HG03439 (cell line): ENCODE results near the gene ABCC8.

ENCODE experiments used
- ATAC-seq: cut with Tn5 transposase; IDR thresholded peaks from one replicate; pipeline ENCODE4 v1.9.1; 2021; ENCODE audit warnings: mild to moderate bottlenecking, moderate library complexity; ENCODE audit not compliant: unreplicated experiment

ABCC8 gene

DNA sequence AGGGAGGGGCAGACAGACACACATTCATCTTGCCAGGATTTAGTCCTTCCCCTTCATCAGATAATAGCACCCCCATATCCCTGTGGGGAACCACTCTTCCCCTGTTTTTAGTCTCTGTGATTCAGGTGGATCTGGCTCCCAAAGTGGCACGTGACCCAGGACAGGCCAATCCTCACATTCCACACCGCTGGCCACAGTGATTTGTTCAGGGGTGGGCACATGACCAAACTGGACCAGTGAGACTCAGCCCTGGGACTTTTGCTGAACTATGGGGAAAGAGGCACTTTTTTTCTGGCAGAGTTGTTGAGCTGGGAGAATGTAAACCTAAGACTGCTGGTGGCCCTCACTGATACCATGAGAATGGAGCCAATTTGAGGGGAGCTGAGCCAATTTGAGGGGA lies 69.1 kb downstream of the ABCC8 start:
- ATAC-seq: no peak

DNA sequence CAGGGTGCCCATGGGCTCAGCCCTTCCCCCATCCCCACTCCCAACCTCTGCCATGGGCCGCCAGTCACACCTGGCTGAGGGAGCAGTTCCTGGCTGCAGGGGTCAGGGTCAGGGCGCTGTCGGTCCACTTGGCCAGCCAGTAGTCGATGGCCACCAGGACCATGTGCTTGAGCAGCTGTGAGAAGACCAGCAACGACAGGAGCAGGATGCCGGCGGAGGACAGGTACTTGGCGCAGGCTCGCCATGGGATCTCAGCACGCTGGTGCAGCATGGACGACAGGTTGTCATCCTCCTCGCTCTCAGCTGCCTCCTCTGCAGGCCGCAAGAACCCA lies 69.9 kb downstream of the ABCC8 start:
- no peak for ATAC-seq

DNA sequence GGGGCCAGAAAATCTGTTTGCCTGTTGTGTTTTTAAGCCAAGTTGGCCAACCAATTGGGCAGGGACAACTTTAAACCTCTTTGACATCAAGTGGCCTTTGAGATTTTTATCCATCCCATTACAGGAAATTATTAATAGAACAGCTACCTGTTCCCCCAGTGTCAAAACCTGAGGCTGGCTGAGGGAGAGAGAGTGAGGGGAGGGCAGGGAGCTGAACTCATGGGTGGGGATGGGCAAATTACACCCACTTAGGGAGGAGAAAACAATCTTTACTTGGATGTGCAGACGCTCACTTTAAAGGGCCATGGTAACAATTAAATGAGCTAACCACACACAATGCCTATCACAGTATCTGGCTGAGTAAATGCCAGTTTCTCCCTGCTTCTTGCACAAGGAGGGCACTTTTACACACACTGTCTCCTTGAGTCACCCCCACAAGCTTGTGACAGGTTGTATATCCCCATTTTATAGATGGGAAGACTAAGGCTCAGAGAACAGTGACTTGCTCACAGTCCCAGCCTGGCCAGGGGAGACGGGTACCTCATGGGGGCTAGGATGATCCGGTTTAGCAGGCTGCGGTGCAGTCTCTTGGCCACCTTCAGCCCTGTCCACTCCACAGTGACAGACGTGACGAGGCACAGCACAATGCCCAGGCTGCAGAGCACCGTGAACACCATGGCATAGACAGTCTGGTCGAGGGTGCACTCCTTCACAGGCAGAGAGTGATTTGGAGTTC lies 70.4 kb downstream of the ABCC8 start:
- no peak for ATAC-seq

DNA sequence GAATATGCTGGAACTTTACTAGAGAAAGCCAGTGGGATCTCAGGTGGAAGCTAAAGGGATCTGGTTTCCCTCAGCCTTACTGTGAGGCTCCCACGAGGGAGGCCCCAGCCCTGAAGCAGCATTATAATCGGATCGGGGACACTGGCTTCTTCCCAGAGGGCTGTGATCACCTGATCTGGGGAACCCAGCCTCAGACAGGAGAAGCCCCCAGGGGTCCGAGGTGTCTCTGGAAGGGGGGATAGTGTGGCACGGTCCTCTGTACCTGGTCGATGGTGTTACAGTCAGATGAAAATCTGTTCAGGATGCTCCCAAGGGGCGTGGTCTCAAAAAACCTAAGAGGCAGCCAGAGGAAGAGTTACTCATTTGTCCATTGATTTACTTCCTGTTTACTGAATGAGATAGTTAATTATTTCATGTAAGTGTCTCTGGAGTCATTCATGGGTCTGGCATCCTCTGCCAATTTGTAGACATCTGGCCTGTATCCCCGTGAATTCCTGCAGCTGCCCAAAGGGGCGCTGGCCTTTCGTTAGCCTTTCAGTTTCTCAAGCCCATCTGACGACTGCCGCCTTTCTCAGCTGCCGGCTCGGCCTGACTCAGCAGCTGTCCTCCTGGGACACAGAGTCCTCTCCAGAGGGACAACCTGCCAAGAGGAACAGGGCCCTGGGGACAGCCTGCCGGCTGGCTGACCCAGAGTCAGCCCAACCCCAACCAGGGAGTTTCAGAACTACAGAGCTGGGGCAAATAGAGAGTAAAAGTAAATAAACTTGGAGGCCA lies 71.2 kb downstream of the ABCC8 start:
- no peak for ATAC-seq

DNA sequence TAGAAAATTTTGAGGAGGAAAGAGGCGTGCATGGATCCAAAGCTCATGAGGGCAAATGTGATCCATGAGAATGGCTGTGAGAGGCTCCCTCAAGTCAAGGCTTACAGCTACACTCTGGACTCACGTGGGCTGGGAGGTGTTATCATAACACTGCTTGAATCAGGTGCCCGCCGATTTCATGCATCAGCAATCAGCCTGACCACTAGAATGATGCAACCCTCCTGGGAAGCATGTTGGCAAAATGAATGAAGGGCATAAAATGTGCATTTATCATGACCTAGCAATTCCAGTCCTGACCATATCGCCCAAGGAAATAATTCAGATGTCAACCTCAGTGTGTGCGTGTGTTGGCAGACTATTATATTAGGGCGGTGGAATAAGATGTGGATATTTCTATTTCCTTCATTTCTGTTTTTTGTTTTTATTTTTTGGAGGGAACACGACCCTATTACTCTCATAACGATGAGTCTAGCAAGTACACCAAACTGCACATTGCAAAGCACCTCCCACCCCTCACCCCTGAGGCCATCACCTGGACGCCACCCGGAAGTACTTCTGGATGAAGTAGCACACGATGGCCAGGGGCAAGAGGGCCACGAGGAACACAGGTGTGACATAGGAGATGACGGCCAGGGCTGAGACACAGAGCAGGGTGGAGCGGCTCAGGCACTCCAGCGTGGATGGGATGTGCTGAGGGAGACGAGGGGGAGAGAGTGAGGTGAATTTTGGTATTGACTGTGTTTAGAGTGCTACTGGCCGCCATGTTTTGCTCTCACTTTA lies 72.5 kb downstream of the ABCC8 start:
- no peak for ATAC-seq

DNA sequence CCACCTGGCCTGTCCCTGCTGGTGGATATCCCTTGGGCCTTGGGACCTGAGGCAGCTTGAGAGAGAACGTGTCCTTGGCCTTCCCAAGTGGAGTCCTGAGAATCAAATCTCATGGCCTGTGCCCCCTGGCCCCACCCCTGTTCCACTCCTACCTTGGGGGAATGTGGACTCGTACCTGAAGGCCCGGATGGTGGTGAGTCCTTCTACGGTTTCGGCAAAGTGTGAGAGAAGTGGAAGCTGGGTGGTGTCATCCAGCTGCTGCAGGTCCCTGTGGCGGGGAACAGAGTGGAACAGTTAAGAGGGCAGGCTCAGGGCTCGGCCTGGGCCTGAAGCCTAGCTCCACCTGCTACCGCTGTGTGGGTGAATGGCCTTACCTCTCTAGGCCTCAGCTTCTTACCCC lies 74.2 kb downstream of the ABCC8 start:
- ATAC-seq: no peak

DNA sequence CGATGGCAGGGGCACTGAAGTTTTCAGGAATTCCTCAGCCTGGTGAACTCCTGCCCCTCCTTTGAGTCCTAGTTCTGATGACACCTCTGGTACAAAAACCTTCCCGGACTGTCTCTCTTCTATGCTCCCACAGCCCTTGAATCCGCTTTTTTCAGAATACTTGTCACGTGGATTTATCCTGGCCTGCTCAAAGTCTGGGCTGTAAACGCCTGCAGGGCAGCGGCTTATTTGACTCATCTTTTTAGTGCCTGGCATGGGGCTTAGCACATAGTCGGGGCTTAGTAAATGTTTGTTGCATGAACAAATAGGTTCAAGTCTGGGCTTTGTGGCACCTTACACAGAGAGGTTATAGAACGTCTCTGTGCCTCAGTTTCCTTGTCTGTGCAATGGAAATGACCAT lies 74.8 kb downstream of the ABCC8 start:
- ATAC-seq: no peak

DNA sequence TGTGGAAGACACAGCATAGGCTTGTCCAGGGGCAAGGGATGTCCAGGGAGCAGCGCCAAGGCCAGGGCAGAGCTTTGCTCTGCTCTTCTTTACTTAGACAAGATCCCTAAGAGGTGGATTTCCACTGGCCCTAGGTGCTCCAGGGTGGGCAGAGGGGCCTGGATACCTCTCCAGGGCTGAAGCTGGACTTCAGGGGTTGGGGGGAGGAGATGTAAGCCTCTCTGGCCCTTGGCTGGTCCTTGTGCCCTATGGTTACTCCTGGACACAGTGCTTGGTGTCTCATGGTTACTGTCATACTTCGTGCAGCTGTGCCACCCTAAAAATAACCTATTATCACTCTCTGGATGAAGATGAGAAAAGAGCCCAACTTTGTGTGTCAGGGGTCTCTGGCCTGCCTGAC lies 75.3 kb downstream of the ABCC8 start:
- no peak for ATAC-seq

DNA sequence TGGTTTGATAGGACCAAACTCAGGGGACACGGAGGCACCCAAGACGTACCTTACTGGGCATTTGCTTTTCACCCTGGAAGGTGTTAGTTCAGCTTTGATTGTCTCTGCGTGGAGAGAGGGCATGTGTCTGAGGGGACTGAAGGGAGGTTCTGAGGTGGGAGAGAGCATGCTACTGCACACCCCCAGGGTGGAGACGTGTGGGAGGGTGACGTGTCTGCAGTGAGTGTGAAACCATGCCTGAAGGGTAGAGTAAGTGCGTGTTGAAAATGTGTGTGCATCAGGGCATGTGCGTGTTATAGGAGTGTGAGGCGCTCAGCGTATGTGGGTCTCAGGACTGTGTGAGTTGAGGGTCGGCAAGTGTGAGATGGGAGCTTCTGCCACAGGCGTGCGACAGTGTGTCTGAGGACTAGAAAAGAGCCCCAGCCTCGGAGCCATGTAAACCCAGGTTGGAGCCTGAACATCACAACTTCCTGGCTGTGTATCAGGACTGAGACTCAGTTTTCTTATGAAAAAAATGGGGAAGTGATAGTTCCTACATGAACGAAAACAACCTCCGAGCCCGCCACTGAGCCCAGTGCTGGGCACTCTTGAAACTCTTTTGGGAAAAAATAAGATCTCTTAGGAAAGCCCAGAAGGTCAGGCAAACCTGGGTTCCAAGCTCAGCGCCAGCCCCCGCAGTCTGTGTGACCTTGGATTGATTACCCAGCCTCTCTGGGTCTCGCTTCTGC lies 76.4 kb downstream of the ABCC8 start:
- ATAC-seq: peak; percentile 61

DNA sequence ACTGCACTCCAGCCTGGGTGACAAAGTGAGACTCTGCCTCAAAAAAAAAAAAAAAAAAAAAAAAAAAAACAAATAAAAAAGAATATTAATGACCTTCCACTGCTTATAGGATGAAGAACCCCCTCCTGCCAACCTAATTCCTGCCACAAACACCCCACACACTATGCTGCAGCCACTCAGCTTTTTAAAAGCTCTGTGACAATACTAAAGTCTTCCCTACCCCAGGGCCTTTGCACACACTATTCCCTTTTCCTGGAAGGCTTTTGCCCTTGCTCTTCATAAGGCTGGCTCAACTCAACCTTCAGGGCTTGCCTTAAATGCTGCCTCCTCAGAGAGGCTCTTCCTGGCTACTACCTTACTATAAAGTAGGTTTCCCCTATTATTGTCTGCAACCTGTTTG lies 77.4 kb downstream of the ABCC8 start:
- no peak for ATAC-seq

DNA sequence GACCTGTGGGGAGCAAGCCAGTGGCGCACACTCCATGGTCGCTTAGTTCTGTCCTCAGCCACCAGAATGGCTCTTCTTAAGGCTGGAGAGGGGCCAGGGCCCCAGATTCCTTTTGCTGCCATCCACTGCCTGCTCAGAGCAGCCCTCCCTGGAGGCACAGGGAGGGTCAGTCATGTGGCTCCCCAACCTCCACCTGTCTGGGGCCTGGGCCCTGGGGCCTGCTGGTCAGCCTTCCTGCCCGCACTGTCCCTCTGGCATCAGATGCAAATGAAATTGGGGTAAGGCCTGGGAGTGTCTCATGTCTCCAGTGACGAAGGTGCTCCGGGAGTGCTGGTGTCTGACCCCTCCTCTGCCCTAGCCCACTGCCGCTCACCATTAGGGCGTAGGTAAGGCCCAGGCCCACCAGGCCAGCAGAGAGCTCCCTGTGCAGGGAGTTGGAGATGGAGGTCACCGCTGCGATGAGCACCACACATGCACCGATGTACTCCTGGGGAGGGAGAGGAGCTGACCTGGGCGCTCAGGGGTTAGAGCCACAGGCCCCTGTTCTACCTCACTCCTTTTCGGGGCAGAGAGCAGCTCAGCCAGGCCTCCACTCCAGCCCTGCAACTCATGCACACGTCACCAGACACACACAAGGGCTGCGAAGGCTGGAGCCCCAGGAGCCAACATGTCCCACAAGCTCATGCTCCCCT lies 79.2 kb downstream of the ABCC8 start:
- ATAC-seq: no peak

DNA sequence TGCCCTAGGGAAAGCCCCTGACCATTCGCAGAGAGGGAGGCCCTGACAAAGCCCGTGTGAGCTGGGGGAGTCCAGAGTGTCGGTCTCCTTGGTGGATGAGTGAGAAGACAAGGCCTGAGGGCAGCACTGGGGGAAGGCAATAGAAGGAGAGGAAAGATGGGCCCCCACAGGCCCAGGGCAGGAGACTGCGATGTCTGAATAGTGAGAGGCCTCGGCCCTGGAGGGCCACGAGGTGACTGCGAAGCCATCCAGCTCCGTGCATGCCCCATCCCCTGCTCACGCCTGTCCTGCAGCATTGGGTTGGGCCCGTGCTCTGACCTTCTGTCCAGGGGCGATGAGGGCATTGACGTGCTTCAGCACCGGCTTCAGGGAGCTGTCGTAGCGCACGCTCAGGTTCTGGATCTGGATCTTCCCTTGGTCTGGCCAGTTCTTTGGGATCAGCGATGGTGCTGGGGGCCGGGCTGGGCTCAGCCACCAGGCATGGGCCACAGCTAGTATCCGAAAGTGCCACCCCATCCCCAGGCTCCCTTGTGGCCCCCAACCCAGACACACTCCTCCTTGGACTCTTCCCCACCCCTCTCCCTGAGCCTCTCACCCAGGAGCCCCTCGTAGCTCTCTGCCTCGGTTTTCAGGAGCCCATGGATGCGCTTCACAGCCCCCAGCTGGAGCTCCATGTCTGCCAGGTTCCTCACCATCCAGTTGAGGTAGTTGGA lies 79.9 kb downstream of the ABCC8 start:
- no peak for ATAC-seq

DNA sequence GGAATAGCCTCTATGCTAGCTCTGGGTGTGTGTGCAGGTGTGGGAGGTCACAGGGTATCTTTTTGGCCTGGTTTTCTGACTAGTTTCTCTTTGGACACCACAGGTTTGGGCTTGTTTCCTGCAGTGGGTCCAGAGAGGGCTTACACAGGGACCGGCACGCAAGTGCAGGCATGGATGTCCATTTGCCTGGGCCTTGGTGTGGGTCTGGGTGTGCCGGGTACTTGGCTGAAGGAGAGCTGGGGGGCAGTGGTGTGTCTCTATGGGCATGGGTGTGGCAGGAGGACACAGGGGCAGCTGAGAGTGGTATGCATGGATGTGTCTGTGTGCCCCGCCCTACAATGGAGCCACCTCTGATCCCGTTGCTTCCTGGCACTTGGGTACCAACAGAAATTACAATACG lies 80.7 kb downstream of the ABCC8 start:
- no peak for ATAC-seq

DNA sequence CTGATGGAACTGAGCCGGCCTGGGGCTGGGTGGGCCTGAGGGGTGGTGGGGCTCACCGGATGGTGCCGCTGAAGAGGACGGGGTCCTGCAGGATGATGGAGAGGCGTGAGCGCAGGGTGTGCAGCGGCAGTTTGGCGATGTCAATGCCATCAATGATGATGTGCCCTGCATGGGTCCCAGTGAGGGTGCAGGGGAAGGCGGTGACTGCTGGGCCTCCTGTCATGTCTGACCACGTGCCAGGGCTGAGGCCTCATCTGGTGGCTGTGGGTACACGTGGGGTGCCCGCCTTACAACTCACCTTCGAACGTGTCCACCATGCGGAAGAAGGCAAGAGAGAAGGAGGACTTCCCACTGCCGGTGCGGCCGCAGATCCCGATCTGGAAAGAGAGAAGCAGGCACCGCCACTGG lies 81.1 kb downstream of the ABCC8 start:
- no peak for ATAC-seq

DNA sequence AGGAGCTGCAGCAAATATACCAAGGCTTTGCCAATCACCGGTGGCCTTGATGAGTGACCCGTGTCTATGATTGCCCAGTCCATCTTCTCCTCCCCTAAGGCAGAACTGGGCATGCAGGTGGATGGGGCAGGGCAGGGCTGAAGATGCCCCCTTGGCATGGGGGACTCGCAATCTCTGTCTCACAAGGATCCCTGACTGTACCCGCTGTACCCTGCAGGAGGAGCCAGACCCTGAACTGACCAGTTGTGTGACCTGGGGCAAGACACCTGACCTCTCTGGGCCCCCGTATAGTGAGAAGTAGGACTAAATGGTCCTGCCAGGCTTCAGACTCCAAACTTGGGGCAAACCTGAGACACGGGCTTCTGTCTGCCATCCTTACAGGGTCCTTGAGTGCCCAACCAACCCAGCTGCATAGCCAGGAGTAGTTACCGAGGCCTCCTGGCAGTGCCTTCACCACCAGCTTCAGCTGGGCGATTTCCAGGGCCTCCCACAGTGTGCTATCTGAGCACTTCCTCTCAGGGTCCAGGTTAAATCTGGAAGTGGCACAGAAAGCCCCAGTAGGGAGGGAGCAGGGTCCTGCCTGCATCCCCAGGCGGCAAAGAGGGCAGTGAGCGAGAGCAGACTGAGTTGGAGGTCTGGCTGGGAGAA lies 81.8 kb downstream of the ABCC8 start:
- no peak for ATAC-seq

DNA sequence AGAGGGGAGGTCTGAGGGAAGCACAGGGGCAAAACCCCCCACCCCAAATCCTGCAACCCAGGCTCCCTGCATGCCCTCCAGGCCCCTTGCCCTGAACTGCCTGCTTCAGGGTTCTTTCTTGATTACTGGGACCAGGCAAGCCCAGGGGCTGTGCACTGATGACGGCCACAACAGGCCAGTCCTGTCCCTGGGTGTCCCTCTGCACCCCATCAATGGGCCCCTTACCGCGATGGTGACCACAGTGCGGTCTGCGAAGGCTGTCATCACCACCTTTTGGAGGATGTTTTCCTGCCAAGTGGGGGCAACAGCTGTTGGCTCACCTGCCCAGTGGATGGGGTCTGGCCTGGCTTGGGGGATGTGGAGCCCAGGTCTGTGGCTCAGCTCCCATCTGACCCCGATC lies 83.2 kb downstream of the ABCC8 start:
- no peak for ATAC-seq

DNA sequence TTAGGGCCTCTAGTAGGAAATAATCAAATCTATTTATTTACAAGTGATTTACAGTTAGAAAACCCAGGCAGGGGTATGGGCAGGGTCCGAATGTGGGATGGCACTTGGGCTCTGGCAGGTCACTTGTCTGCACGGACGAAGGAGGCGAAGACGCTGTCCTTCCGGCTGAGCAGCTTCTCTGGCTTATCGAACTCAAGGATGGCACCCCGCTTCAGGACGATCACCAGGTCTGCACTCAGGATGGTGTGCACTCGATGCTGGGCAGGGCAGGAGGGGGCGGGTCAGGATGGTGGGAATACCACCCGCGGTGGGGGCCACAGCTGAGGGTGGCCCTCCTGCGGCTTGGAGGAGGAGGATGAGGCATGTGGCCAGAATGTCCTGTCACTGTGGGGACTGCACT lies 83.8 kb downstream of the ABCC8 start:
- no peak for ATAC-seq

DNA sequence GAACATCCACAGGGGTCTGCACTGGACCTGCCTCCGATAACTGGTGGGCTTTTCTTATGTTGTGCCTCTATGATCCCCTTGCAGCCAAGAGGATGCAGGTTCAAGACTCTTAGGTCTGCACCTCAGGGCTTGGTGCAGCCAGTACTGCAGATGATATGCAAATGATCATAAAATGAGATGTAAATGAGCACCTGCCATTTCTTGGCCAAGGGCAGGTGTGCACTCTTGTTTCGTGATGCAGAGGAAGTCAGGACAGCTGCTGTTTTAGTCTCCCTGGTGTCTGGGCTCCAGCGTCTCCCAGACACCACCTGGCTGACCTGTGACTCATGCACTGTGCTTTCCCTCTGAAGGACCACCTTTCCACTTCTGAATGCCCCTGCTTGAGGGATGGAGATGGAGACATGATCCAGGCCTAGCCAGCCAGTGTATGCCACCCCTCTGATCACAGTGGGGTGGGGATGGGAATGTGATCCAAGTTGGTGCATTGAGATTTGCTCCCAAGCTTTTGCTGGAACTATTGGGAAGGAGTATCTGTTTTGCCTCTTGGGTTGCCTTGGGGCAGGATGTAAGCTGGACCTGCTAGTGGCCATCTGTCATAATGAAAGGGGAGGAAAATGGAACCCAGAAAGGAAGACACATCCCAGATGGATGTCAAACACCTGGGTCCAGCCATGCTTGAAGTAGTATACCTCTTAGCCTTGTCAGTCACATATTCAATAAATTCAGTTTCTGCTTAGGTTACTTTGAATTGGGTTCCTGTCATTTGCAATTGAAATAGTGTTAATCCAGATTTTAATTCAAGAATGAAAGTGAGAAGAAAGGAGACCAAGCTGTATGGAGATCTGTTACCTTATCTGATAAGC lies 84.9 kb downstream of the ABCC8 start:
- no peak for ATAC-seq
